ENCODE results near the gene RNPEPL1. TPM values are rescaled to one million over a fixed set of nuclear protein-coding genes. Genes with fewer than 3 reads are reported as not detected.

The RNPEPL1 gene
- total RNA-seq, 3 donors from 2014 or later = 22.4 to 57.9 (median 42.3) TPM

- DNase-seq (ENCODE audit: low spot score in 2 of 2) = no peak
- Histone ChIP-seq H3K27me3 (no peaks in the 10 kb centered on the region), H3K27ac (no peak overlapping the region), H3K4me1 (no peaks in the 10 kb centered on the region), H3K36me3 (no peaks in the 10 kb centered on the region), H3K9me3 (peaks cover 0 to 8% of the 10 kb centered on the region in 2 donors), H3K4me3 (no peak overlapping the region)
- intact Hi-C loops (cut with DNase I; ENCODE audit: low total_unique reads) = no loop called here
- TF ChIP-seq POLR2AphosphoS5 (IDR thresholded peaks at IDR 0.05) (no peak), POLR2A (IDR thresholded peaks at IDR 0.05) (no peak), CTCF (IDR thresholded peaks at IDR 0.05) (no peak)
Observed at GRCh38 chr2:240628507-240628807, 60.2 kb downstream of the RNPEPL1 start.

- Histone ChIP-seq H3K36me3 (no peaks in the 10 kb centered on the region), H3K27ac (no peak overlapping the region), H3K9me3 (peaks cover 5 to 13% of the 10 kb centered on the region in 2 donors), H3K27me3 (no peaks in the 10 kb centered on the region), H3K4me1 (no peaks in the 10 kb centered on the region), H3K4me3 (no peak overlapping the region)
- TF ChIP-seq POLR2A (IDR thresholded peaks at IDR 0.05) (no peak), CTCF (IDR thresholded peaks at IDR 0.05) (no peak), POLR2AphosphoS5 (IDR thresholded peaks at IDR 0.05) (no peak)
- intact Hi-C loops (cut with DNase I; ENCODE audit: low total_unique reads) = no loop called here
- peak in 1 of 2 donors; percentile 44 for DNase-seq (ENCODE audit: low spot score in 2 of 2)
Observed at GRCh38 chr2:240628808-240629618, 60.7 kb downstream of the RNPEPL1 start.

- peaks cover 8 to 19% of the 10 kb centered on the region in 2 donors for H3K9me3 ChIP-seq
- no peaks in the 10 kb centered on the region for H3K27me3 ChIP-seq
- no peaks in the 10 kb centered on the region for H3K4me1 ChIP-seq
- H3K4me3 ChIP-seq = no peak overlapping the region
- no peaks in the 10 kb centered on the region for H3K36me3 ChIP-seq
- no peak for TF ChIP-seq POLR2AphosphoS5 (IDR thresholded peaks at IDR 0.05)
- TF ChIP-seq CTCF (IDR thresholded peaks at IDR 0.05) = no peak
- TF ChIP-seq POLR2A (IDR thresholded peaks at IDR 0.05) = no peak
- no peak overlapping the region for H3K27ac ChIP-seq
- no peak for DNase-seq (ENCODE audit: low spot score in 2 of 2)
- intact Hi-C loops (cut with DNase I; ENCODE audit: low total_unique reads) = no loop called here
Observed at GRCh38 chr2:240629619-240629967, 61.3 kb downstream of the RNPEPL1 start.

- Histone ChIP-seq H3K4me3 (no peak overlapping the region), H3K9me3 (peaks cover 8 to 22% of the 10 kb centered on the region in 2 donors), H3K36me3 (no peaks in the 10 kb centered on the region), H3K27me3 (no peaks in the 10 kb centered on the region), H3K27ac (no peak overlapping the region), H3K4me1 (no peaks in the 10 kb centered on the region)
- DNase-seq (ENCODE audit: low spot score in 2 of 2) = peak in 1 of 2 donors; percentile 47
- intact Hi-C loops (cut with DNase I; ENCODE audit: low total_unique reads) = no loop called here
- TF ChIP-seq POLR2AphosphoS5 (IDR thresholded peaks at IDR 0.05) (no peak), POLR2A (IDR thresholded peaks at IDR 0.05) (no peak), CTCF (IDR thresholded peaks at IDR 0.05) (no peak)
Observed at GRCh38 chr2:240629968-240630770, 61.9 kb downstream of the RNPEPL1 start.

Other genes starting within 250 kb of the RNPEPL1 start
- gene GPC1, start 132.8 kb upstream of the RNPEPL1 start, total RNA-seq = 10 to 100 TPM; 13.8 to 56.3 (median 21.0) TPM
- gene ANKMY1, start 10.5 kb upstream of the RNPEPL1 start, total RNA-seq = 10 to 100 TPM; 13.0 to 32.8 (median 19.0) TPM
- gene DUSP28, start 8.1 kb upstream of the RNPEPL1 start, total RNA-seq = 1 to 10 TPM; 5.9 to 8.8 (median 6.9) TPM
- gene CAPN10, start 18.2 kb downstream of the RNPEPL1 start, total RNA-seq = 10 to 100 TPM; 17.0 to 26.2 (median 25.5) TPM
- 1 to 10 TPM; 1.6 to 4.7 (median 2.6) TPM for gene GPR35, start 57.0 kb downstream of the RNPEPL1 start, total RNA-seq
- not detected for gene AQP12B, start 114.4 kb downstream of the RNPEPL1 start, total RNA-seq
- gene AQP12A, start 123.4 kb downstream of the RNPEPL1 start, total RNA-seq = not detected

All from breast epithelium (tissue), 4 donors.